B cell (primary cell): ENCODE data around the gene DYDC1. TPM values are rescaled to one million over a fixed set of nuclear protein-coding genes. Genes with fewer than 3 reads are reported as not detected.

Source experiments
- ATAC-seq: fragments of 200-7000 bp; cut with Tn5 transposase; one replicate; pipeline ENCODE4 v1.10.0; 2021; ENCODE audit warnings: low read depth, mild to moderate bottlenecking, moderate number of reproducible peaks, moderate library complexity
- CTCF ChIA-PET: fragments of 350-600 bp; sonication (Branson Sonifier 250); formaldehyde crosslinking; loops from one replicate; lab custom pipeline; 2021; ENCODE audit warnings: antibody characterized with exemption, inconsistent platforms; lab: Charles Lee
- POLR2A ChIA-PET: fragments of 350-600 bp; sonication (Branson Sonifier 250); formaldehyde crosslinking; loops from one replicate; lab custom pipeline; 2021; ENCODE audit warnings: antibody characterized with exemption; lab: Charles Lee
- DNase-seq: peaks from one replicate; pipeline ENCODE4 v3.0.0; 2013
- H2AFZ ChIP-seq: 2 replicates; pipeline ENCODE4 v1.6.1; 2012; ENCODE audit warnings: mild to moderate bottlenecking, low read depth, low read length; ENCODE audit not compliant: insufficient read depth, poor library complexity, severe bottlenecking
- H3K27ac ChIP-seq, 2 donors: 1 replicate in 1 of 2; 2 replicates in 1 of 2; pipeline ENCODE4 v1.5.1; 2012 to 2013; ENCODE audit warnings: low read length in 2 of 2, mild to moderate bottlenecking in 2 of 2, moderate library complexity in 1 of 2
- H3K27me3 ChIP-seq, 4 experiments: fragments of 200-600 bp in 1 of 4; sonication (generic) in 1 of 4; replicated peaks in 1 of 4; 1 replicate in 2 of 4; 2 replicates in 2 of 4; pipeline versions ENCODE4 v1.6.1 to v1.7.0; 2013 to 2016; ENCODE audit warnings: low read length in 3 of 4, mild to moderate bottlenecking in 2 of 4, mixed read lengths in 1 of 4, moderate library complexity in 1 of 4; ENCODE audit not compliant: insufficient read depth in 4 of 4, control insufficient read depth in 3 of 4; ENCODE audit errors: control extremely low read depth in 1 of 4
- H3K36me3 ChIP-seq, 2 experiments: replicated peaks in 1 of 2; 1 replicate in 1 of 2; 2 replicates in 1 of 2; pipeline versions ENCODE4 v1.6.1 to v1.7.1; 2013; ENCODE audit warnings: low read length in 1 of 2; ENCODE audit not compliant: insufficient read depth in 2 of 2, control insufficient read depth in 1 of 2; ENCODE audit errors: control extremely low read depth in 1 of 2, extremely low read depth in 1 of 2
- H3K4me1 ChIP-seq, 2 donors: fragments of 200-600 bp in 1 of 2; sonication (generic) in 1 of 2; 1 replicate in 1 of 2; 2 replicates in 1 of 2; pipeline versions ENCODE4 v1.5.1 to v1.6.1; 2013 to 2017; ENCODE audit warnings: low read length in 2 of 2; ENCODE audit not compliant: control insufficient read depth in 2 of 2, insufficient read depth in 2 of 2
- H3K4me2 ChIP-seq: replicated peaks from 2 replicates; pipeline ENCODE3; 2012; ENCODE audit warnings: mild to moderate bottlenecking, low read depth, low read length; ENCODE audit not compliant: poor library complexity, severe bottlenecking
- H3K4me3 ChIP-seq, 5 experiments: fragments of 200-600 bp in 1 of 5; sonication (generic) in 1 of 5; 1 replicate in 3 of 5; 2 replicates in 2 of 5; pipeline versions ENCODE4 v1.5.1 to v1.7.0; 2011 to 2016; ENCODE audit warnings: low read length in 4 of 5, mild to moderate bottlenecking in 4 of 5, low read depth in 2 of 5, control low read depth in 1 of 5, moderate library complexity in 1 of 5; ENCODE audit not compliant: insufficient read depth in 1 of 5; ENCODE audit errors: control extremely low read depth in 1 of 5, extremely low read depth in 1 of 5
- H3K79me2 ChIP-seq: fragments of 200-600 bp; sonication (generic); one replicate; pipeline ENCODE4 v1.6.0; 2016; ENCODE audit warnings: low read length; ENCODE audit not compliant: control insufficient read depth, insufficient read depth
- H3K9ac ChIP-seq: fragments of 200-600 bp; sonication (generic); 2 replicates; pipeline ENCODE4 v1.6.1; 2017; ENCODE audit warnings: mild to moderate bottlenecking, low read length, moderate library complexity
- H3K9me3 ChIP-seq, 3 donors: one replicate each; pipeline versions ENCODE4 v1.6.1 to v1.7.1; 2013; ENCODE audit warnings: low read length in 2 of 3; ENCODE audit not compliant: control insufficient read depth in 2 of 3, insufficient read depth in 1 of 3; ENCODE audit errors: control extremely low read depth in 1 of 3
- H4K20me1 ChIP-seq: 2 replicates; pipeline ENCODE4 v1.6.0; 2012; ENCODE audit warnings: mild to moderate bottlenecking, low read length; ENCODE audit not compliant: insufficient read depth, control insufficient read depth, poor library complexity, severe bottlenecking
- H3K27ac Mint-ChIP-seq: one replicate; pipeline ENCODE4 v1.8.0; 2021; ENCODE audit warnings: mixed read lengths
- H3K27me3 Mint-ChIP-seq: one replicate; pipeline ENCODE4 v1.8.0; 2021; ENCODE audit warnings: mixed read lengths
- H3K4me1 Mint-ChIP-seq: one replicate; pipeline ENCODE4 v1.8.0; 2021; ENCODE audit warnings: mixed read lengths
- H3K4me3 Mint-ChIP-seq: one replicate; pipeline ENCODE4 v1.8.0; 2021; ENCODE audit warnings: mixed read lengths
- H3K9me3 Mint-ChIP-seq: one replicate; pipeline ENCODE4 v1.8.0; 2022; ENCODE audit warnings: mixed read lengths; ENCODE audit not compliant: insufficient read depth
- EZH2 ChIP-seq: IDR thresholded peaks from 2 replicates; pipeline ENCODE4 v1.6.1; 2012; ENCODE audit warnings: borderline replicate concordance, low read depth, mild to moderate bottlenecking, moderate library complexity, low read length; ENCODE audit not compliant: insufficient read depth, poor library complexity, severe bottlenecking
- WGBS: methylation state at CpG from one replicate; pipeline ENCODE4 v1.1.5; 2013; ENCODE audit warnings: missing lambda C conversion rate; ENCODE audit not compliant: insufficient coverage; 5-methylcytosine and 5-hydroxymethylcytosine counted together
- intact Hi-C: fragments of 100-400 bp; cut with micrococcal nuclease; formaldehyde crosslinking; loops from one replicate; pipeline ENCODE4 v1.10.0; 2022
- polyA plus RNA-seq: library from polyadenylated mRNA; depleted of rRNA; stranded (reverse); fragments of >200 nt; gene quantifications from 2 replicates; pipeline ENCODE4 v1.2.3, GENCODE V29; 2012
- total RNA-seq, 2 donors: library from RNA; stranded (reverse); fragments of 120-200 nt in 1 of 2; gene quantifications; 1 replicate in 1 of 2; 2 replicates in 1 of 2; pipeline versions ENCODE4 v1.2.3 to v1.2.4, GENCODE V29; 2013 to 2022
- TF ChIP-seq, protein P1 (sequence below): fragments of 200-600 bp; IDR thresholded peaks from one replicate; pipeline ENCODE4 v1.8.0; 2022; ENCODE audit warnings: antibody characterized with exemption, mild to moderate bottlenecking

DYDC1 gene
- total and polyA plus RNA-seq, 2 donors (not counting 1 experiment from before 2014, with no cell fraction given): not detected

DNA sequence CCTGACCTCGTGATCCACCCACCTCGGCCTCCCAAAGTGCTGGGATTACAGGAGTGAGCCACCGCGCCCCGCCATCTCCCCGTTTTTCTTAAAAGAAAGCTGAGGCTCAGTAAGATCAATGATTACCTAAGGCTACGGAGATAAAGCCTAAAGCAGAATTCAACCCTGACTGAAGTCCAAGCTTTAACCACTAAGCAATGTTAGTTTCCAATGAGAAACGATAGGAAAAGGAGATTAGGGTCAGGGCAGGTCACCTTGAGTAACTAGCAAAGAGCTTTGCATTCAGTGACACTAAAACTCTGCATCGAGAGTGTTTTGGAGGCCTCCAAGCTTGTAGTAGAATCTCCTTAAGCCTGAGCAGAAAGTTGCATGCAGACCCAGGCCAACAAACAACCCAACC, 34.2 kb upstream of the DYDC1 start:
- Histone ChIP-seq H3K27me3 (peaks cover 0 to 3% (median 0%) of the 10 kb centered on the region in 4 experiments), H4K20me1 (no peaks in the 10 kb centered on the region), H3K36me3 (no peaks in the 10 kb centered on the region), H3K9me3 (no peaks in the 10 kb centered on the region), H3K4me2 (no peak overlapping the region), H3K79me2 (no peaks in the 10 kb centered on the region), H3K9ac (no peak overlapping the region), H3K4me1 (no peaks in the 10 kb centered on the region), H3K4me3 (no peak overlapping the region), H2AFZ (no peak overlapping the region), H3K27ac (no peak overlapping the region)
- ATAC-seq: no peak
- TF ChIP-seq, protein P1, sequence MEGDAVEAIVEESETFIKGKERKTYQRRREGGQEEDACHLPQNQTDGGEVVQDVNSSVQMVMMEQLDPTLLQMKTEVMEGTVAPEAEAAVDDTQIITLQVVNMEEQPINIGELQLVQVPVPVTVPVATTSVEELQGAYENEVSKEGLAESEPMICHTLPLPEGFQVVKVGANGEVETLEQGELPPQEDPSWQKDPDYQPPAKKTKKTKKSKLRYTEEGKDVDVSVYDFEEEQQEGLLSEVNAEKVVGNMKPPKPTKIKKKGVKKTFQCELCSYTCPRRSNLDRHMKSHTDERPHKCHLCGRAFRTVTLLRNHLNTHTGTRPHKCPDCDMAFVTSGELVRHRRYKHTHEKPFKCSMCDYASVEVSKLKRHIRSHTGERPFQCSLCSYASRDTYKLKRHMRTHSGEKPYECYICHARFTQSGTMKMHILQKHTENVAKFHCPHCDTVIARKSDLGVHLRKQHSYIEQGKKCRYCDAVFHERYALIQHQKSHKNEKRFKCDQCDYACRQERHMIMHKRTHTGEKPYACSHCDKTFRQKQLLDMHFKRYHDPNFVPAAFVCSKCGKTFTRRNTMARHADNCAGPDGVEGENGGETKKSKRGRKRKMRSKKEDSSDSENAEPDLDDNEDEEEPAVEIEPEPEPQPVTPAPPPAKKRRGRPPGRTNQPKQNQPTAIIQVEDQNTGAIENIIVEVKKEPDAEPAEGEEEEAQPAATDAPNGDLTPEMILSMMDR: no peak
- TF ChIP-seq EZH2: no peak
- DNase-seq: no peak
- H3K4me1 Mint-ChIP-seq: no peaks in the 10 kb centered on the region
- ChIA-PET CTCF (interaction anchor here (0.6 to 1.2 kb wide), 3 partner anchors 8 to 115 kb away, joined by 3 to 4 read pairs (median 4); no protein-coding TSS in a partner anchor), POLR2A (no interaction called here)
- no peaks in the 10 kb centered on the region for H3K9me3 Mint-ChIP-seq
- intact Hi-C loops: no loop called here
- H3K27ac Mint-ChIP-seq: no peak overlapping the region
- WGBS: 100% methylated on average over 5 of the region's 9 CpGs
- peaks cover 10% of the 10 kb centered on the region for H3K27me3 Mint-ChIP-seq
- H3K4me3 Mint-ChIP-seq: no peak overlapping the region

GRCh38 chr10:80382989-80383388, 26.4 kb upstream of the DYDC1 start:
- DNase-seq (peak; percentile 60), ATAC-seq (peak; percentile 54)
- Histone ChIP-seq H3K4me2 (no peak overlapping the region), H3K27me3 (peaks cover 0 to 3% (median 1%) of the 10 kb centered on the region in 4 experiments), H3K79me2 (no peaks in the 10 kb centered on the region), H3K9me3 (no peaks in the 10 kb centered on the region), H3K4me3 (no peak overlapping the region), H2AFZ (peak overlapping the region; percentile 1), H3K27ac (no peak overlapping the region), H4K20me1 (no peaks in the 10 kb centered on the region), H3K4me1 (peaks cover 4 to 6% of the 10 kb centered on the region in 2 donors), H3K36me3 (no peaks in the 10 kb centered on the region), H3K9ac (no peak overlapping the region)
- intact Hi-C loops: loop anchor here (1.0 kb wide), 2 partner anchors 122 to 542 kb away; no protein-coding TSS in a partner anchor
- CTCF ChIA-PET: interaction anchor here (0.6 to 10.3 kb wide), 15 partner anchors 8 to 636 kb away, joined by 3 to 273 read pairs (median 4); partner anchors contain the start of gene PRXL2A
- Mint-ChIP-seq H3K27me3 (peaks cover 5% of the 10 kb centered on the region), H3K9me3 (no peaks in the 10 kb centered on the region), H3K4me3 (no peak overlapping the region), H3K4me1 (peaks cover 8% of the 10 kb centered on the region), H3K27ac (no peak overlapping the region)
- TF ChIP-seq, protein P1: peak; percentile 79
- no peak for TF ChIP-seq EZH2
- POLR2A ChIA-PET: no interaction called here
- no CpG with 5 or more reads among the region's 4 CpGs for WGBS
